ENCODE results near the gene BUD13.
A peak's percentile ranks its signal among the peaks of the same experiment; 100 is the strongest.
"Not testable (repeated sequence)": the region's sequence is repeated elsewhere in the genome, so short reads cannot be mapped to it uniquely, and the experiment has no call there.

The BUD13 gene

GRCh38 chr11:116772443-116773202, at the start of gene BUD13:
Gene BUD13, minus strand, starts transcription at chr11:116772987. Its CDS starts 23 bp downstream, at chr11:116772964.
- DNase-seq: peak; percentile 95

GRCh38 chr11:116822575-116822974, 49.8 kb upstream of the BUD13 start:
- no peak for DNase-seq

GRCh38 chr11:116821050-116821918, 48.5 kb upstream of the BUD13 start:
- no peak for DNase-seq

GRCh38 chr11:116819049-116819448, 46.3 kb upstream of the BUD13 start:
- DNase-seq: no peak

- DNase-seq: no peak
Measured at GRCh38 chr11:116814502-116814901, 41.7 kb upstream of the BUD13 start.

- DNase-seq: no peak
Measured at GRCh38 chr11:116813781-116814471, 41.1 kb upstream of the BUD13 start.

- DNase-seq: no peak
Measured at GRCh38 chr11:116813170-116813569, 40.4 kb upstream of the BUD13 start.

- no peak for DNase-seq
Measured at GRCh38 chr11:116812109-116812508, 39.3 kb upstream of the BUD13 start.

GRCh38 chr11:116811194-116811593, 38.4 kb upstream of the BUD13 start:
- DNase-seq: no peak

- no peak for DNase-seq
Measured at GRCh38 chr11:116808262-116809175, 35.7 kb upstream of the BUD13 start.

- no peak for DNase-seq
Measured at GRCh38 chr11:116807601-116808261, 34.9 kb upstream of the BUD13 start.

- DNase-seq: no peak
Measured at GRCh38 chr11:116804001-116804400, 31.2 kb upstream of the BUD13 start.

GRCh38 chr11:116801662-116802061, 28.9 kb upstream of the BUD13 start:
- not testable (repeated sequence) for DNase-seq

GRCh38 chr11:116800610-116801009, 27.8 kb upstream of the BUD13 start:
- no peak for DNase-seq

- DNase-seq: no peak
Measured at GRCh38 chr11:116798368-116798767, 25.6 kb upstream of the BUD13 start.

- DNase-seq: no peak
Measured at GRCh38 chr11:116797816-116798215, 25.0 kb upstream of the BUD13 start.

- no peak for DNase-seq
Measured at GRCh38 chr11:116796548-116796947, 23.8 kb upstream of the BUD13 start.

GRCh38 chr11:116794851-116795250, 22.1 kb upstream of the BUD13 start:
- no peak for DNase-seq

GRCh38 chr11:116793772-116794097, 20.9 kb upstream of the BUD13 start:
- no peak for DNase-seq

- DNase-seq: no peak
Measured at GRCh38 chr11:116792869-116793771, 20.3 kb upstream of the BUD13 start.

All from CD4-positive, alpha-beta T cell treated with Interleukin-21 for 1 hour (primary cell).